ENCODE results near the gene ANKRD13D. TPM values are rescaled to one million over a fixed set of nuclear protein-coding genes. Genes with fewer than 3 reads are reported as not detected.
A peak's percentile ranks its signal among the peaks of the same experiment; 100 is the strongest.

The ANKRD13D gene
- total RNA-seq, 4 donors from 2014 or later = 7.4 to 63.7 (median 22.5) TPM

DNA sequence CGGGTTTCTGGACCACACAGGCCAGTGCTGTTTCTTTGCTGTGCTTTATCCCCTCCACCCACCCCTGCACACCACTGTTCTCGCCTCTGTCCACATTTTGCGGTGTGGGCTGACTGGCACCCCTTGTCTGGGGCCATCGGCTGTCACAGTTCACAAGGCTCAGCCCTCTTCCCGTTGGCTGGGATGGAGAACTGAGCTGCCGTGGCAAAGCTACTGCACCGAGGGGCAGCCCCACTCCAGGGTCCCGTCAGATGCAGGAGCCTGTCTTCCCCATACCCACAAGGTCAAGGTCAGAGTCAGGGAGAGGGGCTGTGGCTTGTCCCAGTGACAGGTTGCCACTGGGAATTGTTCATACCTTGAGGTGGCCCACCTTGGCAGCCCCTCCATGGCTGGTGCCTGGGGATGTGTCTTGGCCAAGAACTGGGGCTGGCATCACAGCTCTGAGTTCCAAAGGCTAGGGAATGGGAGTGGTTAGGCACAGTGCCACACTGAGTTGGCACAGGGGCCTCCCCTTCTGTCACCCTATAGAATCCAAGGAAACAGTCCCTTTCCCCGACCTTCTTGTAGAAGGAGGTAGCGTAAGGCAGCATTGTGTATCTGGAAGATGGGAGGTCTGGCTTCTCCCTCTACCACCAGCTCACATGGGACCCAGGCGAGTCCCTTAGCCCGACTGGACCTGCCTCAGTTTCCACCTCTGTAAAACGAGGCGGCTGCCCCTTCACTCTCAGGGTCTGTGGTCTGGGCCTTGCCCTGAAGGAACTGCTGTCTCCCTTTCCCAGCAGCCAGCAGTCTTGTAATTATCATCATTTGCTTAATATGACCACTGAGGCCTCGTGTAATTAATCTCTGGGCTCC lies 19.5 kb upstream of the ANKRD13D start:
- peak overlapping the region in 1 of 2 donors; percentile 27 for H3K4me3 ChIP-seq
- TF ChIP-seq POLR2A (IDR thresholded peaks at IDR 0.05) = no peak
- TF ChIP-seq, protein P1, sequence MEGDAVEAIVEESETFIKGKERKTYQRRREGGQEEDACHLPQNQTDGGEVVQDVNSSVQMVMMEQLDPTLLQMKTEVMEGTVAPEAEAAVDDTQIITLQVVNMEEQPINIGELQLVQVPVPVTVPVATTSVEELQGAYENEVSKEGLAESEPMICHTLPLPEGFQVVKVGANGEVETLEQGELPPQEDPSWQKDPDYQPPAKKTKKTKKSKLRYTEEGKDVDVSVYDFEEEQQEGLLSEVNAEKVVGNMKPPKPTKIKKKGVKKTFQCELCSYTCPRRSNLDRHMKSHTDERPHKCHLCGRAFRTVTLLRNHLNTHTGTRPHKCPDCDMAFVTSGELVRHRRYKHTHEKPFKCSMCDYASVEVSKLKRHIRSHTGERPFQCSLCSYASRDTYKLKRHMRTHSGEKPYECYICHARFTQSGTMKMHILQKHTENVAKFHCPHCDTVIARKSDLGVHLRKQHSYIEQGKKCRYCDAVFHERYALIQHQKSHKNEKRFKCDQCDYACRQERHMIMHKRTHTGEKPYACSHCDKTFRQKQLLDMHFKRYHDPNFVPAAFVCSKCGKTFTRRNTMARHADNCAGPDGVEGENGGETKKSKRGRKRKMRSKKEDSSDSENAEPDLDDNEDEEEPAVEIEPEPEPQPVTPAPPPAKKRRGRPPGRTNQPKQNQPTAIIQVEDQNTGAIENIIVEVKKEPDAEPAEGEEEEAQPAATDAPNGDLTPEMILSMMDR (IDR thresholded peaks at IDR 0.05) = no peak

DNA sequence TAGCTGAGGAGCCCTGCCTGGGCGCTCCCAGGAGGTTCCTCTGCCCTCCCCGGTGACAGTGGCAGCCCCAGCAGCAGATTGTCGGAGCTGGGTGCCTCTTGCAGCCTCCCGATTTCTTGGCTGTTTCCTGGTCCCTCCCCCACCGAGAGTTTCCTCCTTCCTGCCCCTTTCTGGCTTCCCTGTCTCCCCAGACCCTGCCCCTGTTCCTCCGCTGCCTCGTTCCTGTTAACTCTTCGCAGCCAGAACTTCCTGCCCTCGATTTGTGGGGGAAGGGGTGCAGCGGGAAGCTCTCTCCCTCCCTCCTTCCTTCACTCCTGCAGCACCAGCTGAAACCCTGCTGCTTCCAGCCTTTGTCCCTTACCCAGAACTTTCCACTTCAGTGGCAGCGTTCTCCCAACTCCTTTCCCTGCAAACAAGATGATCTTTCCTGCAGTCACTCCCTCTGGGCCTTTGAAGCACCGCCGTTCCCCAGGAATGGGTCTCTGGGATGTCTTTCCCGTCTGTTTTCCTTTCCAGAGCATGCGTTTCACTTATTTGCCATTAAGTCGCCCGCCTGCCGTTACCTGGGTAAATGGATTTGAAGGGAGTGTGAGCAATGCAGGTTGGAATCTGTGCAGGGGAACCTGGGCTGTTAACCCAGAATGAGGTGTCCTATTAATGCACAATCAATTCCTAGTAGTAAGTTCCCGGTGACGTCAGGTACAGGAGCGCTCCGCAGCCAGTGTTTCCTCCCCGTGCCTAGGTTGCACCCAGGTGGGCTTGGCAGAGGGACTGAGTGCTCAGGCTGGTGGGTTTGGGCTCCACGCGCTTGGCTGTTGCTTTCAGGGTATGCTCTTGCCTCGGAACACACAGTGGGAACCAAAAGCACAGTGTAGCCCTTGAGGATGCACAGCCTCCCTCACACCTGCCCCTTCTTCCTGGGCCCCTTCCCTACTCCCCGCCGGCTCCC lies 18.6 kb upstream of the ANKRD13D start:
- peak overlapping the region in 1 of 2 donors; percentile 27 for H3K4me3 ChIP-seq
- H3K9me3 ChIP-seq = no peaks in the 10 kb centered on the region
- peaks cover 21 to 44% of the 10 kb centered on the region in 2 donors for H3K4me1 ChIP-seq
- intact Hi-C loops (cut with DNase I; ENCODE audit: low total_unique reads) = no loop called here
- H3K27me3 ChIP-seq = no peaks in the 10 kb centered on the region
- H3K36me3 ChIP-seq = no peaks in the 10 kb centered on the region
- TF ChIP-seq, protein P1 (IDR thresholded peaks at IDR 0.05) = no peak
- TF ChIP-seq POLR2A (IDR thresholded peaks at IDR 0.05) = no peak
- peak; percentile 25 to 34 for DNase-seq
- peak overlapping the region; percentile 70 to 88 for H3K27ac ChIP-seq

More for the DNA sequence above, 19.5 kb upstream of the ANKRD13D start:
- peak overlapping the region; percentile 70 to 88 for H3K27ac ChIP-seq
- H3K36me3 ChIP-seq = no peaks in the 10 kb centered on the region
- H3K9me3 ChIP-seq = no peaks in the 10 kb centered on the region
- H3K4me1 ChIP-seq = peaks cover 21 to 36% of the 10 kb centered on the region in 2 donors
- no peaks in the 10 kb centered on the region for H3K27me3 ChIP-seq
- intact Hi-C loops (cut with DNase I; ENCODE audit: low total_unique reads) = loop anchor here (5.0 to 10.0 kb wide), 2 partner anchors 48 to 115 kb away; no protein-coding TSS in a partner anchor
- peak; percentile 21 to 28 for DNase-seq

DNA sequence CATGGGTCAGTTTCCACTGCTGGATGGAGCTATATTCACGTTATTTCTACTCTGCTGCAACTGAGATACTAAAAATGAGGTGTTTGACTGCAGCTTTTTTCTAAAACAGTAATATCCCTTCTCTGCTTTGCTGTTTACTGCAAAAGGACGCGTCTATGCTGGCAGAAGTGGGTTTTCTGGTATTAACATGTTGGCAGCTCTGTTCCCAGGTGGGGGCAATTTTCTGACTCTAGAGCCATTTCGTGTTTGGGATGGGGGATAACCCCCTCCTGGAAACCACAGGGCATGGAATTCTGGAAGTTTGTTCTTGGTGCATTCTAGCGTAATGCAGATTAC lies 17.9 kb upstream of the ANKRD13D start:
- no peak for DNase-seq
- Histone ChIP-seq H3K4me1 (peaks cover 21 to 51% of the 10 kb centered on the region in 2 donors), H3K36me3 (no peaks in the 10 kb centered on the region), H3K4me3 (no peak overlapping the region), H3K27me3 (no peaks in the 10 kb centered on the region), H3K27ac (no peak overlapping the region), H3K9me3 (no peaks in the 10 kb centered on the region)
- intact Hi-C loops (cut with DNase I; ENCODE audit: low total_unique reads) = no loop called here
- TF ChIP-seq, protein P1 (IDR thresholded peaks at IDR 0.05) = no peak
- TF ChIP-seq POLR2A (IDR thresholded peaks at IDR 0.05) = no peak

DNA sequence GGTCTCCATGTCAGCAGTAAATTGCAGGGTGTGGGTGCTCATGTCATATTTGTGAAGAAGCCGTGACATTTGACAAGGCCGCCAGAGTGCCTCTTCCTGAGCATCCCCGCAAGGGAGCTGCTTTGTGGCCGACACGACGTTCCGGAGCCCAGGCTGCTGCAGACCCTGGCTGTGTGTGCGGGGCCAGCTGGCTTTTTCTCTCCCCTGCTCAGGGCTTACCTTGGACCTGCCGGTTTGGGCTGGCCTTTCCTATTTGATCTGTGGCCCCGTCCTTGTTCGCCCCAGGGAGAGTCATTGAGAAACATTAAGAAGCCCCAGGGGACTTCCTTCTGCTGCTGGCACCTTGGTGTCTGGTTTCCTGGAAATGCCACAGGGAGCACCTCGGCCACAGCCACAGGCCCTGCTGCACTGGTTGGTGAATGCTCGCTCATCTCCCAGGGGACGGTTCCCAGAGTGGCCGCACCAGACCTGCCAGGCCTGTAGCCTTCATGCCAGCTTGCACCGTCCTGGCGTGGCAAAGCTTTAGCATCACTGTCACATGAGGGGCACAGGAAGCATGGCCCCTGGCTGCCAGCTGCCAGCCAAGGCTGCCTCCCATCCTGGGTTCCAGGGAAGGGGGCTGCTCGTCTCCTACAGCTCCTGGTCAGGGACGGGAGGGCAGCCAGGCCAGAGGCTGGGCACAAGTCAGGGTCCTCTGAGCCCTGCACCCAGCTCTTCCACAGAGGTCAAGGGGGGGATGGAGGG lies 17.4 kb upstream of the ANKRD13D start:
- intact Hi-C loops (cut with DNase I; ENCODE audit: low total_unique reads) = no loop called here
- TF ChIP-seq POLR2A (IDR thresholded peaks at IDR 0.05) = no peak
- TF ChIP-seq, protein P1 (IDR thresholded peaks at IDR 0.05) = no peak
- H3K27ac ChIP-seq = peak overlapping the region; percentile 28 to 88
- H3K27me3 ChIP-seq = no peaks in the 10 kb centered on the region
- DNase-seq = peak in 1 of 2 donors; percentile 14
- no peaks in the 10 kb centered on the region for H3K9me3 ChIP-seq
- no peak overlapping the region for H3K4me3 ChIP-seq
- no peaks in the 10 kb centered on the region for H3K36me3 ChIP-seq
- peaks cover 21 to 54% of the 10 kb centered on the region in 2 donors for H3K4me1 ChIP-seq
